ENCODE data around the gene NR1D2.

NR1D2 gene

GRCh38 chr3:24019585-24019984 is 74.5 kb downstream of the NR1D2 start:
- Histone ChIP-seq H3K27ac (ENCODE audit: extremely low read depth, low read depth, low read length) (no peak overlapping the region), H3K4me3 (ENCODE audit: low read depth, low read length) (no peak overlapping the region), H3K4me1 (ENCODE audit: control insufficient read depth, insufficient read depth, low read length) (no peaks in the 10 kb centered on the region), H3K36me3 (ENCODE audit: control insufficient read depth in 2 of 2, insufficient read depth in 1 of 2, low read length in 2 of 2) (no peaks in the 10 kb centered on the region), H3K9me3 (ENCODE audit: control insufficient read depth, insufficient read depth, low read depth, low read length) (no peaks in the 10 kb centered on the region)
- ChIA-PET POLR2A (no interaction called here), CTCF (interaction anchor here (1.5 kb wide), 1 partner anchor 166 kb away, joined by 4 read pairs; no protein-coding TSS in a partner anchor)
- TF ChIP-seq ZNF416 (tag by site-specific recombination; IDR thresholded peaks at IDR 0.05) = no peak
- TF ChIP-seq ZNF571 (tag by site-specific recombination; IDR thresholded peaks at IDR 0.05) = no peak
- no peak for TF ChIP-seq SCRT2 (tag by site-specific recombination; IDR thresholded peaks at IDR 0.05)
- no peak for TF ChIP-seq ZNF692 (tag by site-specific recombination; IDR thresholded peaks at IDR 0.05)
- no peak for TF ChIP-seq ZNF488 (tag by site-specific recombination; IDR thresholded peaks at IDR 0.05)
- TF ChIP-seq ZNF791 (tag by site-specific recombination; IDR thresholded peaks at IDR 0.05) = no peak
- TF ChIP-seq TRIM28 (IDR thresholded peaks at IDR 0.05; ENCODE audit: borderline replicate concordance, low read length) = no peak
- TF ChIP-seq PBX3 (CRISPR knock-in tag; IDR thresholded peaks at IDR 0.05) = no peak
- TF ChIP-seq ZNF529 (tag by site-specific recombination; IDR thresholded peaks at IDR 0.05; ENCODE audit: insufficient replicate concordance) = no peak
- TF ChIP-seq ZNF518A (tag by site-specific recombination; conservative IDR thresholded peaks at IDR 0.05; ENCODE audit: low read depth) = no peak
- no peak for TF ChIP-seq RBAK (tag by site-specific recombination; IDR thresholded peaks at IDR 0.05)
- no peak for TF ChIP-seq ZNF121 (tag by site-specific recombination; IDR thresholded peaks at IDR 0.05)
- TF ChIP-seq ZNF670 (tag by site-specific recombination; IDR thresholded peaks at IDR 0.05; ENCODE audit: low read depth) = no peak
- TF ChIP-seq ZBTB1 (tag by site-specific recombination; IDR thresholded peaks at IDR 0.05) = no peak
- TF ChIP-seq ZIC2 (tag by site-specific recombination; IDR thresholded peaks at IDR 0.05) = no peak
- TF ChIP-seq ZNF501 (tag by site-specific recombination; IDR thresholded peaks at IDR 0.05) = no peak
- no peak for TF ChIP-seq ZNF561 (tag by site-specific recombination; IDR thresholded peaks at IDR 0.05; ENCODE audit: borderline replicate concordance)
- TF ChIP-seq ZNF16 (tag by site-specific recombination; IDR thresholded peaks at IDR 0.05; ENCODE audit: low read depth) = no peak
- no peak for TF ChIP-seq CTCF (tag by site-specific recombination; IDR thresholded peaks at IDR 0.05)
- TF ChIP-seq ZNF302 (tag by site-specific recombination; IDR thresholded peaks at IDR 0.05; ENCODE audit: low read depth) = no peak

Measured in HEK293 (cell line).